Measurements from ENCODE around the gene TSPAN9.

GRCh38 chr12:3205742-3206519 lies 128.8 kb downstream of the TSPAN9 start:
- TF ChIP-seq POLR2A (IDR thresholded peaks at IDR 0.05; ENCODE audit: low read depth, low read length) (no peak), SMC3 (IDR thresholded peaks at IDR 0.05; ENCODE audit: low read depth, low read length) (no peak), BHLHE40 (IDR thresholded peaks at IDR 0.05; ENCODE audit: low read depth, low read length) (no peak), CTCF (conservative IDR thresholded peaks at IDR 0.05; ENCODE audit: low read depth, low read length) (no peak), MXI1 (IDR thresholded peaks at IDR 0.05; ENCODE audit: borderline replicate concordance, low read depth, low read length) (no peak), MAFK (IDR thresholded peaks at IDR 0.05; ENCODE audit: low read depth, low read length) (no peak), NFE2L2 (IDR thresholded peaks at IDR 0.05; ENCODE audit: low read depth, low read length) (no peak), RFX5 (IDR thresholded peaks at IDR 0.05; ENCODE audit: low read depth, low read length) (no peak)
